ENCODE data around the gene ECE1.
"Not testable (repeated sequence)": the region's sequence is repeated elsewhere in the genome, so short reads cannot be mapped to it uniquely, and the experiment has no call there.

ECE1 gene

DNA sequence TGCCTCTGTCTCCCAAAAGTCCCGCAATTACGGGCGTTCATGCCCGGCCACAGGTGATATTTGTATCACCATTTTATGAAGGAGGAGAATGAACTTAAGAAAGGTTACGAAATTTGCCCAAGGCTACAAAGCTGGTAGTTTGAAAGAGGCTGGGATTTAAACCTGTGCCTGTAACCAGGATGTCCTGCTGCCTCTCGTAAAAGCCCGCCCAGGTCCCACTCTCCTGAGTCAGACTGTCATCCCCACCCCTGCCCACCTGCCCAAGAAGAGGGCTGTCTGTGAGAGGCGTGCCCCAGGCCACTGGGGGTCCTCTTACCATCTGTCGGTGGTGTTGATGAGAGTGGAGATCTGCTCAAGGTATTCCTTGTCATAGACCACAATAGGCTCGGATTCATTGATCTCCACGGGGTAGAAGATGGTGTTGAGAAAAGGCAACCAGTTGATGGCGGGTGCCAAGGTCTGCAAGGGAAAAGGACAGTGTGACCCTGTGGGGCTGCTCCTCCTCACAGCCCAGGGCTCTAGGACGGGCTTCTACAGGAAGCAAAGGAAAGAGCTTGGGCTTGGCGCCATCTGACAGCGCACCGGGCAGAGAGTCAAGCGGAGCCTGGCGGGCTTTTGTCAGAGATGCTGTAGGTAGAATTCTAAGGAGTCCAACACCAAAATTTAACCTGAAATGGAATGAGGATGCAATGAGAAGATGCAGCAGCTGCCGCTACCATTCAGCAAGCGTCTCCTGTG, 43.2 kb downstream of the ECE1 start:
- no peak for DNase-seq

DNA sequence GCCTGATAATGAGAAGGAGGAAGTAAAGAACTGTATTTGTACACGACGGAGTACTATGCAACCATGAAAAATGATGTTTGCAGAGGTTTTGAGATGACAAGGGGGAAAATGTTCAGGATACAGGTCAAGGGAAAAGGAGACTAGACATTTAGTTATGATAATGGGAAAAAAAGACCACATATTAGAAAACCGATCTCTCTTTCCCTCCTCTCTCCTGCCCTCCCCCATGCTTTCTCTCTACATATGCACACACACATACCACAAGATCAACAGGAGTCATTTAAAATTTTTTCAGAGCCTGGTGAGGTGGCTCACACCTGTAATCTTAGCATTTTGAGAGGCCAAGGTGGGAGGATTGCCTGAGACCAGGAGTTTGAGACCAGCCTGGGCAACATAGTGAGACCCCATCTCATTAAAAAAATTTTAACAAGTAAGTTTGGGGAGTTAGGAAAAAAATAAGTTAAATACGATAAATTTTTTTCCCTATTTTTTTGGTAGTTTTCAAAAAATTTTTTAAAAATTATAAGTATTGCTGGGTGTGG, 44.5 kb downstream of the ECE1 start:
- DNase-seq = no peak

DNA sequence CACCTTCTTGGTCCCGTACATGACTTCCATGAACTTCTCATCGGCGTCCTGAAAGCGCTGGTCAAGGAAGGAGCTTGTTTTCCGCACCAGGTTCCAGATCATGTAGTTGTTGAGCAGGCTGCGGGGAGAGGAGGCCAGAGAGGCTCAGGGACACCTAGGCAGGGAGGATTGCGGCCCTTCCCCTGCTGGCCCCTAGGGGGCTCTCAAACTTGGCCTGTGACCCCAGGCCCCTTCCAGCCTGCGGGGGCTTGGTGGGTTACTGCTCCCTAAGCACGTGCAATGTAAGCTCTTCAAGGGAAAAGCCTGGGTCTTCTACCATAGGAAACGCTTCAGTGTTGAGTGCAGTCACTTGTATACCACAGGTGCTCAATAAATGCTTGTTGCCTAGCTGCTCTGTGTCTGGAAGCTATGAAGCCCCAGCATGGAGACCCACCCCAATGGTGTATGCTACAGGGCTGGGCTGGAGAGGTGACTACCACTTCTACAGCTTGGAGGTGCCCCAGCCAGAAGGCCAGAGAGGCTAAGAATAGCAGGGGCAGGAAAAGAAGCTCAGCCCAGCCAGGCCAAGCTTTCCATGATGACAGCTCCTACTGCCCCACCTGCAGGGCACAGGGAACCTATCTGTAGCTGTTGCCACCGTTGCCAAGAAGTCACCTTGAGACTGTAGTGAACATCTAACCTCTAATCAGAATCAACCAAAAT, 45.1 kb downstream of the ECE1 start:
- DNase-seq = no peak

DNA sequence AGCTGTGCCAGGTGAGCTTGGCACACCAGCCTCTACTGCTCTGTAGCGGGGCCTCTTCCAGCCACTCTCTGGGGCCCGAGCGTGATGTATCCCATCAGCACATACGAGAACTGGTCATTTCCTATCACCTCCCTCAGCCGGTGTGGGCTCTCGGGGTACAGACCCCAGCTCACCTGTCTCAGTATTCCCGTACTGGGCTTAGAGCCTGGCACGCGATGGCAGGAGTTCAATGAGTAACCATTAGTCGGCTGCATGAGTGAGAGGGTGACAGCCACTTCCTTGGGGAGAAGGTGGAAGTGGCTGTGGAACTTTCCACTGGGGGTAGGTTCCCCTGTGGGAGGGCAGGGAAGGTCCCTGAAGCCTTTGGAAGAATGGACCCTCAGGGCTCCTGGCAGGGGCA, 46.1 kb downstream of the ECE1 start:
- no peak for DNase-seq

DNA sequence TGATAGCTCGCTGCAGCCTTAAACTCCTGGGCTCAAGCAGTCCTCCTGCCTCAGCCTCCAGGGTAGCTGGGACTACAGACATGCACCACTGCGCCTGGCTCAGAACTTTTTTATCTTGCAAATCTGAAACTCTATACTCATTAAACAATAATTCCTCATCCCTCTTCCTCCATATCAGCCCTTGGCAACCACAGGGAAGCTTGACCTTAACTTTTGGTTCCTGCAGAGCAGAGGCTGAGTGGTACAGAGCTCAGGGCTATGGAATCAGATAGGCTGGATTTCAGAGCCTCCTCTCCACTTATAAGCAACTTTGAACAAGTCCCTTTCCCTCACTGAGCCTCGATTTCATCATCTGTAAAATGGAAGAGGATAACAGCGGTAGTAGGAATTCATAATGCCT, 47.4 kb downstream of the ECE1 start:
- no peak for DNase-seq

DNA sequence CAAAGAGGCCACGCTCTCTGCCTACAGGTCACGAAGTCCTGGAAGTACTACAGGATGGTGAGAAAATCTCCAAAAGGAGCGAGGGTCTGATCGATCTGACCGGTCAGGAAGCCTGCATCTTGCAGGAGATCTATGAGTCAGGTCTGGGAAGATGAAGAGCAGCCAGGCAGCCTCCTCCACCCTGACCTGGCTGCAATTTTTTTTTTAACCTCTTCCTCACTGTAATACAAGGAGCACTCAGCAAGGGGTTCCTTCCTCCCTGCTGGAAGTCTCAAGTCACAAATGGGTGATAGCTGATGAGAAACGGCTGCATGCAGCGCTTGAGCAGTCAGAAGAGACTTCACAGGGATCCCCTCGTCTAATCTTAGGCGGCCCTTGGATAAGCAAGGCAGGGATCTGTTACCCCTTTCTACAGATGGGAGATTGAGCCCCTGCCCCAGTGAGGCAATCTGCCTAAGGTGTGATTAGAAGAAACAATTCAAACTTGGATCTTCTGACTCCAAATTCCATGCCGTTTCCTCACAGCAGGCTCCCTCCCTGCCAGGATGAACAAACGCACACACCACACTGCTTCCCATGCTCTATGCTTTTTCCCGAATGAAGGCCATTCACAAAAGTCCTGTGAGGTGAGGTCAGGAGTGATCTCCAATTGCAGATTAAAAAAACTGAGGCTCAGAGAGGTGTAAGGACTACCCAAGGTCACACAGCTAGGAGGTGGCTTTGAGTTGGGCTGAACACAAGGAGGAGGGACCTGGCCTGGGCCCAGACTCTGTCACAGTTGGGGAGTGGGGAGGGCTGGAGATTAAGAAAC, 48.3 kb downstream of the ECE1 start:
- DNase-seq = no peak

DNA sequence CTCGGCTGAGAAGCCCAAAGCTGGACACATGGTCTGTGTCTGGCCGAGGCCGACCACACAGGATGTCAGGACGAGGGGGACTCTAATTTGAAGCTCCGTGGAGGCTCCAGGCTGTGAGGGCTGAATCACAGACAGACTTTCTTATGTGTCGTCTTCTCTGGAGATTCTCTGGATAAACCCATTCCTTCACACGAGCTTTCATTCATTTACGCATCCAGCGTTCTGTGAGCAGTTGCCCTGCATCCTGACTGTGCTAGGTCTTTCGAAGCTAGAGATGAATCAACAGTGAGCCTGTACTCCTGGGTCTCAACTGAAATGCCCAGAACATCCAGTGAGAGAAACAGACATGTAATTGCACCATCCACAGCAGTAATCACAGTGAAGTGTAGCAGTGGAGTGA, 49.6 kb downstream of the ECE1 start:
- no peak for DNase-seq

DNA sequence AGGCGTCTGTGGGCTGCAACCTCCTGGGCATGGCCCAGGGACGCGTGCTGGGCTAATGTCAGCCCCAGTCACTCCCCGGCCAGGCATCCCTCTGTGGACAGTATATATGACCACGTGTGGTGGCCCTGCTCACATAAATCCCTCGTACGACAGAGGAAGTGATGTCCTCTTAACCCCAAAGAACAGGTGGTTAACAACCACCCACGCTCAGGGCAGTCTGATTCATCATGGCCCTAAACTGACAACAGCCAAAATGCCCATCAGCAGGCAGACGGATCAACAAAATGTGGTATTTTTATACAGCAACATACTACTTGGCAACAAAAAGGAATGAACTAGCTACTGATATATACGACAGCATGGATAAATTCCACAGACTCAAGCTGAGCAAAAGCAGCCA, 51.0 kb downstream of the ECE1 start:
- no peak for DNase-seq

DNA sequence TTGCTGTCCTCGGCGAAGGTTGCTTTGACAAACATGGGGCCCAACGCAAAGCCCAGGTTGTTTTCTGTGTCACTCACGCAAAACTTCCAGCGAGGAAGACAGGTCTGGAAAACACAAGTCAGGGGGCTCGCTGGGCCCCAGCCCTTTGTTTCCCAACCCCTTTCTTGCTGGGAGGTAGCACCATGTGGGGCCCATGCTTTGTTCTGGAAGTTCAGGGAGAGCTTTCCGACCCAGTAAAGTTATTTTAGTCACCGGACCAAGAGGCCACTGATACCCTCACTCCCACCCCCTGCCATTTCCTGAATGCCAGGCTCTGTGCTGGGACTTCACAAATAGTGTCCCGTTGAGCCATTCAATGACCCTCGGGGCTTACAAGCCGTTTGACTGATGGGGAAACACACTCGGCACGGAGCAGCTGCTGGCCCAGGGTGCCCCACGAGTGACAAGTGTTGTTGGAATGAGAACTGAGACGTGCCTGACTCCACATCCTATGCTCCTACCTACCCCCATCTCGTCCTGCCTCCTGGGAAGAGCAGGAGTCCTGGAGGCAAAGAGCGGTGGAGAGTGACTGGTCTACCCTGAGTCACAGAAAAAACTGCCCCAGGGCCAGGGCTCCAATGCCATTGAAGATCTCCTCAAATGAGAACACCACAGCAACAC, 52.0 kb downstream of the ECE1 start:
- no peak for DNase-seq

DNA sequence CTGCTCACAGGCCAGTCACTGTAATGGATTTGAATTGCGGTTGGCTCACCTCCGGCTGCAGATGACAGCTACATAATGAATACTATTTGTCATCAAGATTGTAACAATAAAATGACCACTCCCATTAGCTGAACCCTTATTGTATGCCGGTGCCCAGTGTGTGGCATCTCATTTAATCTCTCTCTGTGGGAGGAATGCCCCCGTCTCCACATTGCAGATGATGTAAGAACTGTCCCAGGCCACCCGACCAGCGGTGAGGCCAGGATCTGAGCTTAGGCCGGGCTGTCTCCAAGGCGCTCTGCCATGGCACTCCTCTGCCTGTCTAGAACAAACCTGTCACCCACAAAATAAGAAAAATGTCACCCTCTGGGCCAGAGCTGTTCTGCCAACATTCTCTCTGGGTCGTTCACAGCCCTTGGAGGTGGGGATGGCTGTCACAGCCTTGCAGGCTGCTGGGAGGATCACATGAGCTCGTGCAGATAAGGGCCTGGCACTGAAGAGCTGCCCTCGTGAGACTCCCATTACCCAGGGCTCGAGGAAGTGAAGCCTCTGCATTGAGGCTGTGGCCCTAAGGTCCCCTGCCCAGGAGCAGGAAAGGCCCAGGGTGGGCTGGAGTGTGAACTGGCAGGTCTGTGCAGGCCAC, 52.7 kb downstream of the ECE1 start:
- no peak for DNase-seq

DNA sequence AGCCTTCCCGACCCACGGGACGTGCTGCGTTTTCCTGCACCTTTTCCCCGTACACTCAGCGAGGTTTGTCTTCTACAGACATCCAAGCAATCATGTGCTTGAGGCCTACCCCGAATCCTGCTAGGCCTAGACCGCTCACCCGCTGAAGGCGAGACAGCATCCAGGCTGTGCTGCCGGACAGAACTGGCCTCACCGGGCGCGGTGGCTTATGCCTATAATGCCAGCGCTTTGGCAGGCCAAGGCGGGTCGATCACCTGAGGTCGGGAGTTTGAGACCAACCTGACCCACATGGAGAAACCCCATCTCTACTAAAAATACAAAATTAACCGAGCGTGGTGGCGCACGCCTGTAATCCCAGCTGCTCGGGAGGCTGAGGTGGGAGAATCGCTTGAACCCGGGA, 54.1 kb downstream of the ECE1 start:
- no peak for DNase-seq

DNA sequence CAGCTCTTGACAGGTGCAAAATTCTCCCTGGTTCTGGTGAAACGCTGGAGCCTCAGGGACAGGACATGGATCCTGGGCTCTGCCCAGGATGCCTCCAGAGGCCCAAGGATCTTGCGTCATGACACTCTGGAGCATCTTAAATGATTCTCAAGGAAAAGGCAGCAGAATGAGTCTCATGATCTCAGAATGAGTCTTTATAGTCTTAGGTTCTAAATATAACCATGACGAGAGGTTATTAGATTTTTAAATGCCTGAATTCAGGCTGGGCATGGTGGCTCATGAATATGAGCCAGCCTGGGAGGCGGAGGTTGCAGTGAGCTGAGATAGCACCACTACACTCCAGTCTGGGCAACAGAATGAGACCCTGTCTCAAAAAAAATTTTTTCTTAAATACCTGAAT, 55.5 kb downstream of the ECE1 start:
- no peak for DNase-seq

DNA sequence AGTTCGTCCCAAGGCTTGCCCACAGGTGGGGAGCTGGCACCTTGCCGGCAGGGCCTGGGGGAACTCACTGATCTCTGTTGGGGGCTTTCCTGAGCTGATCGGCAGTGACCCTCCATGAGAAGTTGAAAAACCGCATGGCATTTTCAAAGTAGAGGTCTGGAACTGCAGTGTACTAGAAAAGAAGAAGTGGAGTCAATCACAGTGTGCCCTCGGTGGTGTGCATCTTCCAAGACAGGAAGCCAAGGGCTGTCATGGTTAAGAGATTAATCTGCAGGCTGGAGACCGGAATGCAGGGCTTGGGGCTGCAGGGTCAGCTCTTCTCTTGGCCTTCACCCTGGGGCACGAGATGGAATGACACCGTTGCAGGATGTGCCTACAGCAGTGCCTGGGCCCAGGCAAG, 56.8 kb downstream of the ECE1 start:
- DNase-seq = no peak

DNA sequence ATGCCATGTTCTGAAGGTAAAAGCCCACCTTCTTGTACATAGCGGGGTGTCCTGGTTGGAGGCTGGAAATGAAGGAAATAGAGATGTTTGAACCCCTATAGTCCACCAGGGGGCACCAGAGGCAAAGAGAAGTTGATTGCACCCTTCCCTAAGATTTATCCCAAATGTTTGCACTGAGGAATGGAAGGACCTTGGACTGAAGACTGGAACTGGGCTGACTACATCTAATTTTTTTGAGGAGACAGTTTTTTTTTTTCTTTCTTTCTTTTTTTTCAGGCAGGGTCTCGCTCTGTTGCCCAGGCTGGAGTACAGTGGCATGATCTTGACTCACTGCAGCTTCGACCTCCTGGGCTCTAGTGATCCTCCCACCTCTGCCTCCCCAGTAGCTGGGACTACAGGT, 58.2 kb downstream of the ECE1 start:
- DNase-seq = peak; percentile 5

DNA sequence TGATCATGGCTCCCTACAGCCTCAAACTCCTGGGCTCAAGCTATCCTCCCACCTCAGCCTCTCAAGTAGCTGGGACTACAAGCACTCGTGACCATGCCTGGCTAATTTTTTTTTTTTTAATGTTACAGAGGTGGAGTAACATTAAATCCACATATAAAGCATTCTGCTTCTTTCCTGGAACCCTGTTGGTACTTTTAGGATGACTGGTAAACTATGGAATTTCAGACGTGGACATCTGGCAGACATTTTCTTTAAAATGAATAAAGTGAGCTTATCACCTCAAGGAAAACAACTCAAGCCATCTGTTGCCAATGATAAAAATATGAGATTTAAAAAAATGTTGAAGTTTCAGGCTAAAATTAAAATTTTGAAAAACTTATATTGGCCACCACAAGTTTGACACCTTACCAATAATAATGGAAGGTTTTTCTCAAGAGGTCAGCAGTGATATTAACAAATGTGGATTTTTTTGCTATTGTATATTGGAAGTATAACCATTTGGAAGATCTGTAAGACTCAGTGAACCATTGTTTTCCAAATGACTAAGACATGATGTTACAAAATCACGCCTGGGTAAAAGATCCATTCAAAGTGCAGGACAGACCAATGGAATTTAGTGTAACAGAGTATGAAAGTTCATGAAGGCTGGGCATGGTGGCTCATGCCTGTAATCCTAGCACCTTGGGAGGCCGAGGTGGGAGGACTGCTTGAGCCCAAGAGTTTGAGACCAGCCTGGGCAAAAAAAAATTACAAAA, 60.8 kb downstream of the ECE1 start:
- DNase-seq = no peak

DNA sequence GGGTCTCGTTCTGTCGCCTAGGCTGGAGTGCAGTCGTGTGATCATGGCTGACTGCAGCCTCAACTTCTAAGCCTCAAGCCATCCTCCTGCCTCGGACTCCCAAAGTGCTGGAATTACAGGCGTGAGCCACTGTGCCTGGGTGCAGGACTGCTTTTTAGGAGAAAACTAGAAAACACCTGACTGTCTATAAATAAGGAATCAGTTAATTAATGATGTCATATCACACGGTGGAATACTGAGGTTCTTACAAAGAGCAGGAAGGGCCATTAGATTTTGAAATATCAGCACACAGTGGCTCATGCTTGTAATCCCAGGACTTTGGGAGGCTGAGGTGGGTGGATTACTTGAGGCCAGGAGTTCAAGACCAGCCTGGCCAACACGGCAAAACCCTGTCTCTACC, 62.0 kb downstream of the ECE1 start:
- not testable (repeated sequence) for DNase-seq

DNA sequence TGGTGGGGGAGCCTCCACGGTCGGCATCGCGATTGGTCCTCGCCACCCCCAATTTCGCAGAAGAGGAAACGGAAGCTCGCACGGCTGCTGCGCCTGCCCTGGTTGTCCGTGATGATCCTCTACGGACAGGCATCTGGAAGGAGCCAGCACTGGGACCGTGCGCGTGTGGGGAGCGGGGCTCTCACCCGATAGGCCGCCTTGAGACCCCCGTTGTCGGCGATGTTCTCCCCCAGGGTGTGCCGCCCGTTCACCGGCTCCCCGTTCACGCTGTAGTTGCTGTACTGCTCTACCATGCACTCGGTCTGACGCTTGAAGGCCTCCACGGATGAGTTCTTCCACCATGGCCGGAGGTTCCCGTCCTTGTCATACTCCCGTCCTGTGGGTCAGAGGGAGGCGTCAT, 65.2 kb downstream of the ECE1 start:
- DNase-seq = no peak

DNA sequence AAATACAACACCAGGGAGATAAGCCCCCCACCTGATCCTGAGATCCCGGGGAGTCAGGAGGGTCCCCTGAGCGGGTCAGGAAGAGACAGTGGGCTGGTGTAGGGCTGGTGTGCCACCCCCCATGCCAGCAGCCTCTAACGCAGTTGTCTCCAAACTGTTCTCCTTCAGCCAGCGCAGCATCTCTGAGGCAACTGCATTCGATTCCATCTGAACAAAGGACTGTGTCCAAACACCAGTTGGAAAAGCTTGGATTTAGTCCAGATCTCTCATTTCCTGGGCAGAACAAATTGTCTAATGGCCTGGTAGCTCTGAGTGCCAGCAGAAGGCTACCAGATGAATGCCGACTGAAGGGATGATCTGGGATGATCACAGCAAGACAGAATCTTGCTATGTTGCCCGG, 69.4 kb downstream of the ECE1 start:
- DNase-seq = peak; percentile 54

DNA sequence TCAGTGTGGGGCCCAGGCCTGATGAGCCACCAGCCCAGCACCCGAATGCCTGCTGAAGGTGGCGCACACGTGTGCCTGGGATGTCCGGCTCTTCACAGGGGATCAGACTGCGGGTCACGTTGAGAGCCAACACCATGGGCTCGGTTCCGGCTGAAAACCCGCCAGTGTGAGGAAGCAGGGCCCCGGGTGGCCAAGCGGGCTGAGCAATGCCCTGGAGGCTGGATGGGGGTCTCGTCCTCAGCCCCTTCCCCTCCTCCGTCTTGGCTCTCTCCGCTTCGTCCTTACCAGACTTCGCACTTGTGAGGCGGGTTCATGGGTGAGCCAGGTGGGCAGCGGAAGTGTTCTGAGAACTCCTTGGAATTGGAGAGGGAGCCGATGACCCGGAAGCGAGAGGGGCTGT, 70.6 kb downstream of the ECE1 start:
- DNase-seq = no peak

DNA sequence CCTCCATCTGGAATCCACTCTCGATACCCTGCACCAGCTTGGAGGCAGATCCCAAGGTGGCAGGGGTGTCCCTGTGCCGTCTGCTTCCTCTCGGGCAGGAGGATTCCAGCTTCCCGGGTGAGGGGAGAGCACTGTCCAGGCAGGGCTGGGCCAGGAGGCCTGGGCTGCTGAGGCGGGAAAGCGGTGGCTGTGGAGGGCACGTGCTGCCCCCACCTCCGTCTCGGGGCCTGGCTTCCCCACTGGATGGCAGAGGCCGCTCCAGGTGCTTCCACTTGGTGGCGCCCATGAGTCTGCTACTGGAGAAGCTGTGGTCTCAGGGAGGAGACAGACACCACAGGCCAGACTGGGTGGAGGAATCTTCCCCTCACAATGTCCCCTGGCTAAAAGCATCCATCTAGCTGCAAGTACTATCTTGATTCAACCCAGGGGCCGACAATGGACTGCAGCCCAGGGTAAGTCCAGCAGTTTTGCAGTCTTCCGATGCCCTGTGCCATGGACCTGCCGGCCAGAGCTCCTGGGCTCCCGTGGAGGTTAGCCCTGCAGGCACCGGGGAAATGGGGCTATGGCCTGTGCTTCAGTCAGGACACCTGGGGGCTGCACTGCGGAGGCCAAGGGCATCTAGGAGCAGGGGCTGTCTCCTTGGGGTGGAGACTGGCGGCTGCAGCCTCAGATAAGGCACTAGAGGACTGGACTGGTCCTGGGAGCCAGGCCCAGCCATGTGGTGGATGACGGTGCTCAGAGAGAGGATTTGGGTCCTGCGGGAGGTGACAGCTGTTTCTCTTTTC, 72.3 kb downstream of the ECE1 start:
- no peak for DNase-seq

Measured in NCI-H2029 (cell line).